WTC11 (cell line): ENCODE measurements around the gene CD180. TPM values are rescaled to one million over a fixed set of nuclear protein-coding genes. Genes with fewer than 3 reads are reported as not detected.

ENCODE experiments used
- ATAC-seq: fragments of 200-7000 bp; cut with Tn5 transposase; 2 replicates; pipeline ENCODE4 v1.10.0; 2021; ENCODE audit warnings: mild to moderate bottlenecking, moderate library complexity
- CTCF ChIA-PET: fragments of 300-600 bp; sonication (Branson Sonifier 250); formaldehyde crosslinking; loops from one replicate; lab custom pipeline; 2021; ENCODE audit warnings: antibody characterized with exemption; lab: Charles Lee
- POLR2A ChIA-PET: fragments of 350-600 bp; sonication (Branson Sonifier 250); formaldehyde crosslinking; loops from one replicate; lab custom pipeline; 2021; ENCODE audit warnings: antibody characterized with exemption; lab: Charles Lee
- DNase-seq: peaks from one replicate; pipeline ENCODE4 v3.0.0; 2021; ENCODE audit warnings: low spot score
- H3K27ac Mint-ChIP-seq: 2 replicates; pipeline ENCODE4 v1.8.0; 2021; ENCODE audit warnings: mixed read lengths
- H3K27me3 Mint-ChIP-seq: 2 replicates; pipeline ENCODE4 v1.8.0; 2021; ENCODE audit warnings: low read depth, mild to moderate bottlenecking, moderate library complexity, mixed read lengths
- H3K36me3 Mint-ChIP-seq: 2 replicates; pipeline ENCODE4 v1.8.0; 2021; ENCODE audit warnings: mixed read lengths
- H3K4me1 Mint-ChIP-seq: 2 replicates; pipeline ENCODE4 v1.8.0; 2022; ENCODE audit warnings: mixed read lengths
- H3K4me3 Mint-ChIP-seq: 2 replicates; pipeline ENCODE4 v1.8.0; 2021; ENCODE audit warnings: mild to moderate bottlenecking, moderate library complexity, mixed read lengths
- H3K9me3 Mint-ChIP-seq: 2 replicates; pipeline ENCODE4 v1.8.0; 2021; ENCODE audit warnings: mixed read lengths
- AR ChIP-seq: fragments of 250-450 bp; sonication (Bioruptor Pico); IDR thresholded peaks from 2 replicates; pipeline ENCODE4 v1.9.0; 2021; ENCODE audit warnings: mild to moderate bottlenecking
- CBFB ChIP-seq: sonication (generic); formaldehyde crosslinking; IDR thresholded peaks from 2 replicates; pipeline ENCODE4 v1.8.1; 2022; ENCODE audit warnings: mild to moderate bottlenecking, low read depth, missing genetic modification reagents
- GABPB1 ChIP-seq: sonication (generic); formaldehyde crosslinking; IDR thresholded peaks from 2 replicates; pipeline ENCODE4 v1.8.1; 2023; ENCODE audit warnings: mild to moderate bottlenecking, missing genetic modification reagents
- GRHL2 ChIP-seq: fragments of 250-450 bp; sonication (Bioruptor Pico); IDR thresholded peaks from 2 replicates; pipeline ENCODE4 v1.8.0; 2022; ENCODE audit warnings: mild to moderate bottlenecking, moderate library complexity; ENCODE audit not compliant: insufficient replicate concordance, severe bottlenecking
- MXD4 ChIP-seq: fragments of 250-450 bp; sonication (Bioruptor Pico); IDR thresholded peaks from 2 replicates; pipeline ENCODE4 v1.8.0; 2021; ENCODE audit warnings: mild to moderate bottlenecking, moderate library complexity, borderline replicate concordance
- RELA ChIP-seq: sonication (generic); formaldehyde crosslinking; IDR thresholded peaks from 2 replicates; pipeline ENCODE4 v1.8.1; 2022; ENCODE audit warnings: missing genetic modification reagents, mild to moderate bottlenecking, borderline replicate concordance
- SP1 ChIP-seq: sonication (generic); formaldehyde crosslinking; conservative IDR thresholded peaks from 2 replicates; pipeline ENCODE4 v1.8.1; 2022; ENCODE audit warnings: missing genetic modification reagents
- ZNF121 ChIP-seq: sonication (generic); formaldehyde crosslinking; IDR thresholded peaks from 2 replicates; pipeline ENCODE4 v1.8.0; 2023; ENCODE audit warnings: missing genetic modification reagents
- ZNF232 ChIP-seq: sonication (generic); formaldehyde crosslinking; IDR thresholded peaks from 2 replicates; pipeline ENCODE4 v1.8.0; 2022; ENCODE audit warnings: mild to moderate bottlenecking, missing genetic modification reagents
- ZNF512 ChIP-seq: sonication (generic); formaldehyde crosslinking; IDR thresholded peaks from 2 replicates; pipeline ENCODE4 v1.8.1; 2022; ENCODE audit warnings: missing genetic modification reagents, borderline replicate concordance
- ZNF532 ChIP-seq: fragments of 250-450 bp; sonication (Bioruptor Pico); IDR thresholded peaks from 2 replicates; pipeline ENCODE4 v1.9.0; 2021; ENCODE audit warnings: mild to moderate bottlenecking, borderline replicate concordance
- total RNA-seq: library from RNA; stranded (reverse); gene quantifications from 3 replicates; pipeline ENCODE4 v1.2.3, GENCODE V29; 2021
- TF ChIP-seq, protein P1 (sequence below): sonication (generic); formaldehyde crosslinking; IDR thresholded peaks from 2 replicates; pipeline ENCODE4 v1.8.1; 2023; ENCODE audit warnings: mild to moderate bottlenecking, moderate library complexity, missing genetic modification reagents
- TF ChIP-seq, protein P2 (sequence below): fragments of 250-450 bp; sonication (Bioruptor Pico); conservative IDR thresholded peaks from 2 replicates; pipeline ENCODE4 v1.9.0; 2021; ENCODE audit warnings: mild to moderate bottlenecking

Gene CD180
- total RNA-seq, 1 experiment from 2014 or later: not detected

DNA sequence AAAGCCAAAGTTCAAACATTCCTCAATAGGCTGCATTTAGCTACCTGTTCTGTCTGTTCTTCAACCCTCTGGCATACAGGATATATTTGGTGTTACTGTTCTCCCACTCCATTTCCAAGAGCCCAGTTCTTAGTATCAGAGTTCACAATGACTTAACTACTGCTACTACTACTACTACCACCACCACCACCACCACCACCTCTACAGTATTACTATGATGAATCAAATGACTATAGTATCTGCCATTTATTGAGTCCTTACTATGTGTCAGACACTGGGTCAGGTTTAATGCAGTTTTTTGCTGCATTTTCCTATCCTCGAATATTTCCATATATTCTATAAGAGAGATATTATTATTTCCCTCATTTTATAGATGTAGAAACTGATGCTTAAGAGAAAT, 937 bp upstream of the CD180 start:
- TF ChIP-seq GRHL2 (no peak), AR (CRISPR knock-in tag) (no peak), CBFB (no peak), ZNF512 (no peak), GABPB1 (CRISPR knock-in tag) (no peak)
- TF ChIP-seq, protein P1, sequence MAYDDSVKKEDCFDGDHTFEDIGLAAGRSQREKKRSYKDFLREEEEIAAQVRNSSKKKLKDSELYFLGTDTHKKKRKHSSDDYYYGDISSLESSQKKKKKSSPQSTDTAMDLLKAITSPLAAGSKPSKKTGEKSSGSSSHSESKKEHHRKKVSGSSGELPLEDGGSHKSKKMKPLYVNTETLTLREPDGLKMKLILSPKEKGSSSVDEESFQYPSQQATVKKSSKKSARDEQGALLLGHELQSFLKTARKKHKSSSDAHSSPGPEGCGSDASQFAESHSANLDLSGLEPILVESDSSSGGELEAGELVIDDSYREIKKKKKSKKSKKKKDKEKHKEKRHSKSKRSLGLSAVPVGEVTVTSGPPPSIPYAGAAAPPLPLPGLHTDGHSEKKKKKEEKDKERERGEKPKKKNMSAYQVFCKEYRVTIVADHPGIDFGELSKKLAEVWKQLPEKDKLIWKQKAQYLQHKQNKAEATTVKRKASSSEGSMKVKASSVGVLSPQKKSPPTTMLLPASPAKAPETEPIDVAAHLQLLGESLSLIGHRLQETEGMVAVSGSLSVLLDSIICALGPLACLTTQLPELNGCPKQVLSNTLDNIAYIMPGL (CRISPR knock-in tag): no peak
- ChIA-PET CTCF (no interaction called here), POLR2A (no interaction called here)
- Mint-ChIP-seq H3K4me1 (peaks cover 3% of the 10 kb centered on the region), H3K27ac (no peak overlapping the region), H3K36me3 (peaks cover 11% of the 10 kb centered on the region), H3K27me3 (no peaks in the 10 kb centered on the region), H3K9me3 (peaks cover 32% of the 10 kb centered on the region), H3K4me3 (no peak overlapping the region)
- ATAC-seq: no peak
- DNase-seq: no peak

DNA sequence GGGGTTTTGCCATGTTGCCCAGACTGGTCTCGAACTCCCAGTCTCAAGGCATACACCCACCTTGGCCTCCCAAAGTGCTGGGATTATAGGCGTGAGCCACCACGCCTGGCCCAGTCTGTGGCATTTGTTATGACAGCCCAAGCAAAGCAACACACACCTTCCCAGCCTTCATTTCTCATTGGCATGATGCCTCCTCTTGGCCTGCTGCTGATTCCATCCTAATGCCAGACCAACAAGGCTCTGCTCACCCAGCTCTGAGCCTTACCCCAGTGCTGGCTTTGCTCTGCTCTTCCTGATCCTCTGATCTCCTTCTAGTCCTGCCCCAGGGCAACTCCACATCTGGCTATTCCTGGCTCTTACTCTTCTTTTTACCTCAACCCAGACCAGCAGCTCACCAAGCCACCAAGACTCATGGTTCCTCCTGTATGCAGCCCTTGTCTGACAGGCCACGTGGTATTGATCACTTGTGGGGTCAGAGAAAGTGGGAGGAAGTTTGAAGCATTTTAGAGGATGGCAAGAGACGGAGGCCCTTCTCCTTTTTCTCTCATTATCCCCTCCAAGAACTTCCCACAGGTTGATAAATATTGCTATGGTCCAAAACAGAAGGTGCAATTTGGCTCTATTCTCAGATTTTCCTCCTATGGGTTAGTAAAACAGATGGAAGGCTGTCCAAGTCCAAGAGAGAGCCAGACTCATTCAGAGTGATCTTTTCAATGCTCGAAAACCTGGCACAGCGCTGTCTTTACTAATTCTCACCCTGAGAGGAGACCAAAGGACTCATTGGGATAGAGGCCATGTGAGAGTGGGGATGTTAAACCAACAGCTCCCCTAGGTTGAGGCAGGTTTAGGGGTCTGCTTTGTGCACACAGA, 958 bp downstream of the CD180 start:
- Mint-ChIP-seq H3K36me3 (peaks cover 13% of the 10 kb centered on the region), H3K9me3 (peaks cover 34% of the 10 kb centered on the region), H3K27me3 (no peaks in the 10 kb centered on the region), H3K4me3 (no peak overlapping the region), H3K4me1 (peaks cover 9% of the 10 kb centered on the region), H3K27ac (no peak overlapping the region)
- ATAC-seq (no peak), DNase-seq (no peak)
- POLR2A ChIA-PET: no interaction called here
- TF ChIP-seq, protein P2, sequence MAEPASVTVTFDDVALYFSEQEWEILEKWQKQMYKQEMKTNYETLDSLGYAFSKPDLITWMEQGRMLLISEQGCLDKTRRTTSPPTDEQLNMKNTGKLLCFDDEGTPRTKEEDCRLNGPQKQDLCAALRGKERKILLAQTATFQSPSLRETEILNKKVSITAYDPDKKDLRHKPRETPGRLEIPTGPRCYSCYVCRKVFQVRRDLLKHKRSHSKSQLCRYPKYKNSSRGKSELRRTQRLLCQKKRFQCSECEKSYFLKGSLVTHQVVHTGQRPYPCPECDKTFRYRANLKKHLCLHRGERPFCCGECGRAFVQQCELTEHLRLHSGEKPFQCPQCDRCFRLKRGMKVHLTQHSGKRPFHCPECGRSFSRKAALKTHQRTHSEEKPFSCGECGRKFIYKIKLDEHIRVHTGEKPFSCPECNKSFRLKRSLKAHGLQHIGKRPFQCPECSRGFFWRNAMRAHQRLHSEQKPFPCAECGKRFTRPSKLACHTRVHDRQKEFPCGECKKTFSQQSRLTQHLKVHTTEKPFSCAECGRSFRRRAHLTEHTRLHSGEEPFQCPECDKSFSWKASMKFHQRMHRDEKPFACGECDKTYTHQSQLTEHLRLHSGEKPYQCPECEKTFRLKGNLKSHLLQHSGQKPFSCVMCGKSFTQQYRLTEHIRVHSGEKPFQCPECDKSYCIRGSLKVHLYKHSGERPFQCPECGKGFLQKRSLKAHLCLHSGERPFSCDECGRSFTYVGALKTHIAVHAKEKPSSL (CRISPR knock-in tag): no peak
- TF ChIP-seq ZNF121 (no peak), RELA (CRISPR knock-in tag) (no peak), MXD4 (CRISPR knock-in tag) (no peak)
- CTCF ChIA-PET: interaction anchor here (0.7 kb wide), 1 partner anchor 1360 kb away, joined by 5 read pairs; no protein-coding TSS in a partner anchor

- Mint-ChIP-seq H3K27me3 (no peaks in the 10 kb centered on the region), H3K36me3 (peaks cover 13% of the 10 kb centered on the region), H3K27ac (no peak overlapping the region), H3K4me1 (peaks cover 15% of the 10 kb centered on the region), H3K9me3 (peaks cover 30% of the 10 kb centered on the region), H3K4me3 (no peak overlapping the region)
- CTCF ChIA-PET: no interaction called here
- no peak for ATAC-seq
- DNase-seq: no peak
- POLR2A ChIA-PET: no interaction called here
- no peak for TF ChIP-seq ZNF532 (CRISPR knock-in tag)
- TF ChIP-seq GABPB1 (CRISPR knock-in tag): no peak
- TF ChIP-seq RELA (CRISPR knock-in tag): no peak
- TF ChIP-seq, protein P1 (CRISPR knock-in tag): no peak
- TF ChIP-seq SP1: no peak
- no peak for TF ChIP-seq ZNF232
These were observed 2.4 kb downstream of the CD180 start for GRCh38 chr5:67194166-67194565.
